Measurements from ENCODE around the gene NKPD1. TPM values are rescaled to one million over a fixed set of nuclear protein-coding genes. Genes with fewer than 3 reads are reported as not detected.

The NKPD1 gene
- total and polyA plus RNA-seq, 10 of the 15 experiments (the other 5 are each of a cell fraction or from before 2014, with no cell fraction given), result 0.05 to 0.18 (median 0.06) TPM; not detected in 7

- TF ChIP-seq, protein P1, sequence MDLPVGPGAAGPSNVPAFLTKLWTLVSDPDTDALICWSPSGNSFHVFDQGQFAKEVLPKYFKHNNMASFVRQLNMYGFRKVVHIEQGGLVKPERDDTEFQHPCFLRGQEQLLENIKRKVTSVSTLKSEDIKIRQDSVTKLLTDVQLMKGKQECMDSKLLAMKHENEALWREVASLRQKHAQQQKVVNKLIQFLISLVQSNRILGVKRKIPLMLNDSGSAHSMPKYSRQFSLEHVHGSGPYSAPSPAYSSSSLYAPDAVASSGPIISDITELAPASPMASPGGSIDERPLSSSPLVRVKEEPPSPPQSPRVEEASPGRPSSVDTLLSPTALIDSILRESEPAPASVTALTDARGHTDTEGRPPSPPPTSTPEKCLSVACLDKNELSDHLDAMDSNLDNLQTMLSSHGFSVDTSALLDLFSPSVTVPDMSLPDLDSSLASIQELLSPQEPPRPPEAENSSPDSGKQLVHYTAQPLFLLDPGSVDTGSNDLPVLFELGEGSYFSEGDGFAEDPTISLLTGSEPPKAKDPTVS (IDR thresholded peaks at IDR 0.05; ENCODE audit: low read depth, low read length), result no peak
- TF ChIP-seq, protein P2, sequence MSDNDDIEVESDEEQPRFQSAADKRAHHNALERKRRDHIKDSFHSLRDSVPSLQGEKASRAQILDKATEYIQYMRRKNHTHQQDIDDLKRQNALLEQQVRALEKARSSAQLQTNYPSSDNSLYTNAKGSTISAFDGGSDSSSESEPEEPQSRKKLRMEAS (IDR thresholded peaks at IDR 0.05; ENCODE audit: low read depth, low read length), result peak; percentile 92
- TF ChIP-seq EGR1 (IDR thresholded peaks at IDR 0.05; ENCODE audit: borderline replicate concordance in 1 of 2, low read depth in 2 of 2, low read length in 2 of 2) (no peak), SMAD5 (IDR thresholded peaks at IDR 0.05; ENCODE audit: low read depth) (no peak), NR2C1 (IDR thresholded peaks at IDR 0.05) (0 out of 2 replicates have a peak, but pooled peaks have one; percentile 12), NBN (IDR thresholded peaks at IDR 0.05) (peak; percentile 52; the same call in 1 of the 2 replicates), MEF2B (IDR thresholded peaks at IDR 0.05; ENCODE audit: partially characterized antibody, poor library complexity, severe bottlenecking) (peak; percentile 81), SP1 (IDR thresholded peaks at IDR 0.05; ENCODE audit: low read depth, low read length) (peak; percentile 93), ATF7 (IDR thresholded peaks at IDR 0.05; ENCODE audit: low read depth) (peak; percentile 72; the same call in 1 of the 2 replicates), CHD1 (IDR thresholded peaks at IDR 0.05; ENCODE audit: low read depth, low read length) (no peak), NFYA (IDR thresholded peaks at IDR 0.05; ENCODE audit: borderline replicate concordance, low read depth, low read length) (peak; percentile 44), NRF1 (conservative IDR thresholded peaks at IDR 0.05; ENCODE audit: low read depth, low read length) (peak; percentile 42), TCF7 (IDR thresholded peaks at IDR 0.05; ENCODE audit: borderline replicate concordance) (no peak), KLF5 (IDR thresholded peaks at IDR 0.05; ENCODE audit: partially characterized antibody) (peak; percentile 58), FOXK2 (IDR thresholded peaks at IDR 0.05) (peak; percentile 92), POLR2AphosphoS2 (IDR thresholded peaks at IDR 0.05; ENCODE audit: low read depth, low read length) (0 out of 2 replicates have a peak, but pooled peaks have one; percentile 65), GATAD2B (conservative IDR thresholded peaks at IDR 0.05; ENCODE audit: low read depth) (peak; percentile 80)
- TF ChIP-seq, protein P3, sequence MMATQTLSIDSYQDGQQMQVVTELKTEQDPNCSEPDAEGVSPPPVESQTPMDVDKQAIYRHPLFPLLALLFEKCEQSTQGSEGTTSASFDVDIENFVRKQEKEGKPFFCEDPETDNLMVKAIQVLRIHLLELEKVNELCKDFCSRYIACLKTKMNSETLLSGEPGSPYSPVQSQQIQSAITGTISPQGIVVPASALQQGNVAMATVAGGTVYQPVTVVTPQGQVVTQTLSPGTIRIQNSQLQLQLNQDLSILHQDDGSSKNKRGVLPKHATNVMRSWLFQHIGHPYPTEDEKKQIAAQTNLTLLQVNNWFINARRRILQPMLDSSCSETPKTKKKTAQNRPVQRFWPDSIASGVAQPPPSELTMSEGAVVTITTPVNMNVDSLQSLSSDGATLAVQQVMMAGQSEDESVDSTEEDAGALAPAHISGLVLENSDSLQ (IDR thresholded peaks at IDR 0.05), result peak; percentile 97
- TF ChIP-seq, protein P4, sequence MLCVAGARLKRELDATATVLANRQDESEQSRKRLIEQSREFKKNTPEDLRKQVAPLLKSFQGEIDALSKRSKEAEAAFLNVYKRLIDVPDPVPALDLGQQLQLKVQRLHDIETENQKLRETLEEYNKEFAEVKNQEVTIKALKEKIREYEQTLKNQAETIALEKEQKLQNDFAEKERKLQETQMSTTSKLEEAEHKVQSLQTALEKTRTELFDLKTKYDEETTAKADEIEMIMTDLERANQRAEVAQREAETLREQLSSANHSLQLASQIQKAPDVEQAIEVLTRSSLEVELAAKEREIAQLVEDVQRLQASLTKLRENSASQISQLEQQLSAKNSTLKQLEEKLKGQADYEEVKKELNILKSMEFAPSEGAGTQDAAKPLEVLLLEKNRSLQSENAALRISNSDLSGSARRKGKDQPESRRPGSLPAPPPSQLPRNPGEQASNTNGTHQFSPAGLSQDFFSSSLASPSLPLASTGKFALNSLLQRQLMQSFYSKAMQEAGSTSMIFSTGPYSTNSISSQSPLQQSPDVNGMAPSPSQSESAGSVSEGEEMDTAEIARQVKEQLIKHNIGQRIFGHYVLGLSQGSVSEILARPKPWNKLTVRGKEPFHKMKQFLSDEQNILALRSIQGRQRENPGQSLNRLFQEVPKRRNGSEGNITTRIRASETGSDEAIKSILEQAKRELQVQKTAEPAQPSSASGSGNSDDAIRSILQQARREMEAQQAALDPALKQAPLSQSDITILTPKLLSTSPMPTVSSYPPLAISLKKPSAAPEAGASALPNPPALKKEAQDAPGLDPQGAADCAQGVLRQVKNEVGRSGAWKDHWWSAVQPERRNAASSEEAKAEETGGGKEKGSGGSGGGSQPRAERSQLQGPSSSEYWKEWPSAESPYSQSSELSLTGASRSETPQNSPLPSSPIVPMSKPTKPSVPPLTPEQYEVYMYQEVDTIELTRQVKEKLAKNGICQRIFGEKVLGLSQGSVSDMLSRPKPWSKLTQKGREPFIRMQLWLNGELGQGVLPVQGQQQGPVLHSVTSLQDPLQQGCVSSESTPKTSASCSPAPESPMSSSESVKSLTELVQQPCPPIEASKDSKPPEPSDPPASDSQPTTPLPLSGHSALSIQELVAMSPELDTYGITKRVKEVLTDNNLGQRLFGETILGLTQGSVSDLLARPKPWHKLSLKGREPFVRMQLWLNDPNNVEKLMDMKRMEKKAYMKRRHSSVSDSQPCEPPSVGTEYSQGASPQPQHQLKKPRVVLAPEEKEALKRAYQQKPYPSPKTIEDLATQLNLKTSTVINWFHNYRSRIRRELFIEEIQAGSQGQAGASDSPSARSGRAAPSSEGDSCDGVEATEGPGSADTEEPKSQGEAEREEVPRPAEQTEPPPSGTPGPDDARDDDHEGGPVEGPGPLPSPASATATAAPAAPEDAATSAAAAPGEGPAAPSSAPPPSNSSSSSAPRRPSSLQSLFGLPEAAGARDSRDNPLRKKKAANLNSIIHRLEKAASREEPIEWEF (IDR thresholded peaks at IDR 0.05; ENCODE audit: insufficient replicate concordance, low read depth, low read length), result peak; percentile 49
These were observed 17.7 kb upstream of the NKPD1 start, which contains the start of gene BLOC1S3 (continued) for GRCh38 chr19:45178262-45179071.
